H1 (cell line): ENCODE results near the gene SLC6A6. TPM values are rescaled to one million over a fixed set of nuclear protein-coding genes. Genes with fewer than 3 reads are reported as not detected.

Source experiments
- ATF3 ChIP-seq: IDR thresholded peaks from 2 replicates; pipeline ENCODE4 v1.6.1; 2011; ENCODE audit warnings: low read depth, mild to moderate bottlenecking, low read length; ENCODE audit not compliant: insufficient read depth
- HDAC2 ChIP-seq, 2 experiments: fragments of 300-600 bp in 1 of 2; sonication (generic) in 1 of 2; IDR thresholded peaks; 2 replicates each; pipeline ENCODE4 v1.6.1; 2011 to 2012; ENCODE audit warnings: low read depth in 2 of 2, low read length in 2 of 2, mild to moderate bottlenecking in 2 of 2, moderate library complexity in 2 of 2, borderline replicate concordance in 1 of 2, inconsistent platforms in 1 of 2
- NANOG ChIP-seq: IDR thresholded peaks from 2 replicates; pipeline ENCODE4 v1.6.1; 2011; ENCODE audit warnings: low read length, low read depth, mild to moderate bottlenecking, inconsistent platforms; ENCODE audit not compliant: insufficient read depth, poor library complexity, severe bottlenecking
- SIN3A ChIP-seq, 2 experiments: IDR thresholded peaks in 1 of 2; conservative IDR thresholded peaks in 1 of 2; 2 replicates each; pipeline ENCODE4 v1.6.1; 2011 to 2012; ENCODE audit warnings: low read length in 2 of 2, improper control_type of control experiment in 1 of 2, low read depth in 1 of 2, mild to moderate bottlenecking in 1 of 2
- SIRT6 ChIP-seq: IDR thresholded peaks from one replicate; pipeline ENCODE4 v1.7.1; 2012; ENCODE audit warnings: low read length, inconsistent platforms
- TAF7 ChIP-seq: optimal IDR thresholded peaks from 2 replicates; pipeline ENCODE3; 2011; ENCODE audit warnings: low read depth, mild to moderate bottlenecking, inconsistent platforms, low read length, moderate library complexity, borderline replicate concordance
- TCF12 ChIP-seq: IDR thresholded peaks from 2 replicates; pipeline ENCODE4 v1.6.1; 2011; ENCODE audit warnings: low read depth, mild to moderate bottlenecking, low read length
- polyA plus RNA-seq, 7 experiments: library from polyadenylated mRNA; depleted of rRNA in 3 of 7; stranded (reverse) in 5 of 7; unstranded in 2 of 7; fragments of >200 nt in 5 of 7; fragments of 200-250 nt in 2 of 7; gene quantifications; 1 replicate in 5 of 7; 2 replicates in 1 of 7; 4 replicates in 1 of 7; pipeline versions ENCODE4 v1.2.1 to v1.2.3, GENCODE V29; 2011 to 2013; ENCODE audit warnings: missing spikeins in 2 of 7, mixed read lengths in 2 of 7
- total RNA-seq: library from RNA; stranded (reverse); fragmentation: NEBNext Ultra II Directional; extraction: Animal tissue kit (Norgen Biotek cat#: 25700); gene quantifications from 2 replicates; pipeline ENCODE4 v1.2.1, GENCODE V29; 2021
- TF ChIP-seq, protein P1 (sequence below): fragments of 300-600 bp; sonication (generic); IDR thresholded peaks from 2 replicates; pipeline ENCODE4 v1.7.1; 2012; ENCODE audit warnings: low read length, moderate library complexity, mild to moderate bottlenecking, inconsistent platforms; ENCODE audit not compliant: insufficient replicate concordance

SLC6A6 gene
- total and polyA plus RNA-seq, 2 of the 8 experiments (the other 6 are each of a cell fraction or from before 2014, with no cell fraction given) = 66.2 to 144 TPM

DNA sequence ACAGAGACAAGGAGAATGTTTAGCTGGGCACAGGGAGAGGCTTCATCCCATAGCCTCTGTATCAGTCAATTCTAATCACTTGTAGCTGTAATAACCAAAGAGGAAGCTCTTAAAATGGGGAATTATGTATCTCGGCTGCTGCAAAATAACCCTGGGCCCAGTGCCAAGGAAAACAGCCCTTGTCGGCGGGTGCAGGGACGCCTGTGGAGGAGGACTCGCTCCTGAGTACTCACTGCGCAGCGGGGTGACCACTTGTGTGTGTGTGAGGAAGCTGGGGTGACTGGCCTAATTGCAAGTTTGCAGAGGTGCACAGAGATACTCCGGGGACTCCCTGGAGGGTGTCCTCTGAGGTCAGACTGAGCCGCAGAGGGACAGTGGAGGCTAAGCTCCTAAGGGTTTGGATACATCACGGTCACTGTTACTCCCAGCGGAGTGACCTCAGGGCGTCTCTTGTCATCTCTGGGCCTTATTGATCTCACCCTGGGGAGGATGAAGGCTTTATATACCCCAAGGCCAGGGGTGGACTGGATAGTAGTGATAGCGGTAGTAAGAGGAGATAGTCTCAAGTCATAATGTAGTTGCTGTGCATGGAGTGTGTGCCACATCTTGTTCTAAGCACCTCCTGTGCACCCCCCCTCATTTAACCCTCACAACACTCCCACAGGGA lies 37.2 kb downstream of the SLC6A6 start (continued):
- TF ChIP-seq, protein P1, sequence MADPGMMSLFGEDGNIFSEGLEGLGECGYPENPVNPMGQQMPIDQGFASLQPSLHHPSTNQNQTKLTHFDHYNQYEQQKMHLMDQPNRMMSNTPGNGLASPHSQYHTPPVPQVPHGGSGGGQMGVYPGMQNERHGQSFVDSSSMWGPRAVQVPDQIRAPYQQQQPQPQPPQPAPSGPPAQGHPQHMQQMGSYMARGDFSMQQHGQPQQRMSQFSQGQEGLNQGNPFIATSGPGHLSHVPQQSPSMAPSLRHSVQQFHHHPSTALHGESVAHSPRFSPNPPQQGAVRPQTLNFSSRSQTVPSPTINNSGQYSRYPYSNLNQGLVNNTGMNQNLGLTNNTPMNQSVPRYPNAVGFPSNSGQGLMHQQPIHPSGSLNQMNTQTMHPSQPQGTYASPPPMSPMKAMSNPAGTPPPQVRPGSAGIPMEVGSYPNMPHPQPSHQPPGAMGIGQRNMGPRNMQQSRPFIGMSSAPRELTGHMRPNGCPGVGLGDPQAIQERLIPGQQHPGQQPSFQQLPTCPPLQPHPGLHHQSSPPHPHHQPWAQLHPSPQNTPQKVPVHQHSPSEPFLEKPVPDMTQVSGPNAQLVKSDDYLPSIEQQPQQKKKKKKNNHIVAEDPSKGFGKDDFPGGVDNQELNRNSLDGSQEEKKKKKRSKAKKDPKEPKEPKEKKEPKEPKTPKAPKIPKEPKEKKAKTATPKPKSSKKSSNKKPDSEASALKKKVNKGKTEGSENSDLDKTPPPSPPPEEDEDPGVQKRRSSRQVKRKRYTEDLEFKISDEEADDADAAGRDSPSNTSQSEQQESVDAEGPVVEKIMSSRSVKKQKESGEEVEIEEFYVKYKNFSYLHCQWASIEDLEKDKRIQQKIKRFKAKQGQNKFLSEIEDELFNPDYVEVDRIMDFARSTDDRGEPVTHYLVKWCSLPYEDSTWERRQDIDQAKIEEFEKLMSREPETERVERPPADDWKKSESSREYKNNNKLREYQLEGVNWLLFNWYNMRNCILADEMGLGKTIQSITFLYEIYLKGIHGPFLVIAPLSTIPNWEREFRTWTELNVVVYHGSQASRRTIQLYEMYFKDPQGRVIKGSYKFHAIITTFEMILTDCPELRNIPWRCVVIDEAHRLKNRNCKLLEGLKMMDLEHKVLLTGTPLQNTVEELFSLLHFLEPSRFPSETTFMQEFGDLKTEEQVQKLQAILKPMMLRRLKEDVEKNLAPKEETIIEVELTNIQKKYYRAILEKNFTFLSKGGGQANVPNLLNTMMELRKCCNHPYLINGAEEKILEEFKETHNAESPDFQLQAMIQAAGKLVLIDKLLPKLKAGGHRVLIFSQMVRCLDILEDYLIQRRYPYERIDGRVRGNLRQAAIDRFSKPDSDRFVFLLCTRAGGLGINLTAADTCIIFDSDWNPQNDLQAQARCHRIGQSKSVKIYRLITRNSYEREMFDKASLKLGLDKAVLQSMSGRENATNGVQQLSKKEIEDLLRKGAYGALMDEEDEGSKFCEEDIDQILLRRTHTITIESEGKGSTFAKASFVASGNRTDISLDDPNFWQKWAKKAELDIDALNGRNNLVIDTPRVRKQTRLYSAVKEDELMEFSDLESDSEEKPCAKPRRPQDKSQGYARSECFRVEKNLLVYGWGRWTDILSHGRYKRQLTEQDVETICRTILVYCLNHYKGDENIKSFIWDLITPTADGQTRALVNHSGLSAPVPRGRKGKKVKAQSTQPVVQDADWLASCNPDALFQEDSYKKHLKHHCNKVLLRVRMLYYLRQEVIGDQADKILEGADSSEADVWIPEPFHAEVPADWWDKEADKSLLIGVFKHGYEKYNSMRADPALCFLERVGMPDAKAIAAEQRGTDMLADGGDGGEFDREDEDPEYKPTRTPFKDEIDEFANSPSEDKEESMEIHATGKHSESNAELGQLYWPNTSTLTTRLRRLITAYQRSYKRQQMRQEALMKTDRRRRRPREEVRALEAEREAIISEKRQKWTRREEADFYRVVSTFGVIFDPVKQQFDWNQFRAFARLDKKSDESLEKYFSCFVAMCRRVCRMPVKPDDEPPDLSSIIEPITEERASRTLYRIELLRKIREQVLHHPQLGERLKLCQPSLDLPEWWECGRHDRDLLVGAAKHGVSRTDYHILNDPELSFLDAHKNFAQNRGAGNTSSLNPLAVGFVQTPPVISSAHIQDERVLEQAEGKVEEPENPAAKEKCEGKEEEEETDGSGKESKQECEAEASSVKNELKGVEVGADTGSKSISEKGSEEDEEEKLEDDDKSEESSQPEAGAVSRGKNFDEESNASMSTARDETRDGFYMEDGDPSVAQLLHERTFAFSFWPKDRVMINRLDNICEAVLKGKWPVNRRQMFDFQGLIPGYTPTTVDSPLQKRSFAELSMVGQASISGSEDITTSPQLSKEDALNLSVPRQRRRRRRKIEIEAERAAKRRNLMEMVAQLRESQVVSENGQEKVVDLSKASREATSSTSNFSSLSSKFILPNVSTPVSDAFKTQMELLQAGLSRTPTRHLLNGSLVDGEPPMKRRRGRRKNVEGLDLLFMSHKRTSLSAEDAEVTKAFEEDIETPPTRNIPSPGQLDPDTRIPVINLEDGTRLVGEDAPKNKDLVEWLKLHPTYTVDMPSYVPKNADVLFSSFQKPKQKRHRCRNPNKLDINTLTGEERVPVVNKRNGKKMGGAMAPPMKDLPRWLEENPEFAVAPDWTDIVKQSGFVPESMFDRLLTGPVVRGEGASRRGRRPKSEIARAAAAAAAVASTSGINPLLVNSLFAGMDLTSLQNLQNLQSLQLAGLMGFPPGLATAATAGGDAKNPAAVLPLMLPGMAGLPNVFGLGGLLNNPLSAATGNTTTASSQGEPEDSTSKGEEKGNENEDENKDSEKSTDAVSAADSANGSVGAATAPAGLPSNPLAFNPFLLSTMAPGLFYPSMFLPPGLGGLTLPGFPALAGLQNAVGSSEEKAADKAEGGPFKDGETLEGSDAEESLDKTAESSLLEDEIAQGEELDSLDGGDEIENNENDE = no peak
- TF ChIP-seq ATF3 (no peak), HDAC2 (IDR thresholded peaks at IDR 0.05; ENCODE audit: borderline replicate concordance in 1 of 2, low read depth in 2 of 2, low read length in 2 of 2) (no peak), SIRT6 (no peak), TCF12 (no peak), NANOG (no peak), SIN3A (conservative IDR thresholded peaks at IDR 0.05 in 1 of 2, IDR thresholded peaks at IDR 0.05 in 1 of 2; ENCODE audit: low read depth in 1 of 2, low read length in 2 of 2) (no peak), TAF7 (no peak)
